ENCODE data around the gene TFDP1.

DNA sequence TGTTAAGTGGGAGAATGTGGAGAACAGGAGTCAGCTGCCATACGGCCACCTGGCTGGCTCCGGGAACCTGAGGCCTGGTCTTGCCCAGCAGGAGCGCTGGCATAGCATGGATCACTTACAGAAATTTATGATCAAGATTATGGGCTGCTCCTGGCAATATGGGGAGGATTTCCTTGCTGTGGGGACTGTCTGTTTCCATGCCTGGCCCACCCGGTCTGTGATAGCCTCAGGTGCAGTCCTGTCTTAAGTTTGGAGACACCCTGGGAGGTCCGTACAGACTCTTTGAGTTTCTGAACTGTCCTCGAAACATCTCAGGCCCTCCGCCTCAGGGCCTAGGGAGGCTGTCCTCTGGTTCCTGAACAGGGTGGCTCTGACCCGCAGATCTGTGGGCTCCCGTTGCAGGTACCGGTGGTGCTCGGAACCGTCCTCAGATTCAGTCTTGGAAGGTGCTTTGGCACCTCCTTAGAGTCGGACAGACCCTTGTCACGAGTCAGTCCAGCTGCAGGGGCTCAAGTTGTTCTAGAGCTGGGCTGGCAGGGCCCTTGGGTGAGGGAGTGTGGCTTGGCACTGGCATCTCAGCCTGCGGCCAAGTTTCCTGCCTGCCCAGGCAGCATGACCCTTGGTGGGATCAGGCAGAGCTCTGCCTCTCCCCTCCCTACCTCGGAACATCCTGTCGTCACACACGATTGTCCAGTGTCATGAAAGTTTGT, 4.9 kb downstream of the TFDP1 start:
- TF ChIP-seq, protein P1, sequence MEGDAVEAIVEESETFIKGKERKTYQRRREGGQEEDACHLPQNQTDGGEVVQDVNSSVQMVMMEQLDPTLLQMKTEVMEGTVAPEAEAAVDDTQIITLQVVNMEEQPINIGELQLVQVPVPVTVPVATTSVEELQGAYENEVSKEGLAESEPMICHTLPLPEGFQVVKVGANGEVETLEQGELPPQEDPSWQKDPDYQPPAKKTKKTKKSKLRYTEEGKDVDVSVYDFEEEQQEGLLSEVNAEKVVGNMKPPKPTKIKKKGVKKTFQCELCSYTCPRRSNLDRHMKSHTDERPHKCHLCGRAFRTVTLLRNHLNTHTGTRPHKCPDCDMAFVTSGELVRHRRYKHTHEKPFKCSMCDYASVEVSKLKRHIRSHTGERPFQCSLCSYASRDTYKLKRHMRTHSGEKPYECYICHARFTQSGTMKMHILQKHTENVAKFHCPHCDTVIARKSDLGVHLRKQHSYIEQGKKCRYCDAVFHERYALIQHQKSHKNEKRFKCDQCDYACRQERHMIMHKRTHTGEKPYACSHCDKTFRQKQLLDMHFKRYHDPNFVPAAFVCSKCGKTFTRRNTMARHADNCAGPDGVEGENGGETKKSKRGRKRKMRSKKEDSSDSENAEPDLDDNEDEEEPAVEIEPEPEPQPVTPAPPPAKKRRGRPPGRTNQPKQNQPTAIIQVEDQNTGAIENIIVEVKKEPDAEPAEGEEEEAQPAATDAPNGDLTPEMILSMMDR (IDR thresholded peaks at IDR 0.05), result no peak
- no peak for TF ChIP-seq POLR2A (IDR thresholded peaks at IDR 0.05)
